ENCODE data around the gene TRIM28. TPM values are rescaled to one million over a fixed set of nuclear protein-coding genes. Genes with fewer than 3 reads are reported as not detected.

Gene TRIM28
- total and polyA plus RNA-seq, 2 experiments from 2014 or later = 159 to 191 TPM

DNA sequence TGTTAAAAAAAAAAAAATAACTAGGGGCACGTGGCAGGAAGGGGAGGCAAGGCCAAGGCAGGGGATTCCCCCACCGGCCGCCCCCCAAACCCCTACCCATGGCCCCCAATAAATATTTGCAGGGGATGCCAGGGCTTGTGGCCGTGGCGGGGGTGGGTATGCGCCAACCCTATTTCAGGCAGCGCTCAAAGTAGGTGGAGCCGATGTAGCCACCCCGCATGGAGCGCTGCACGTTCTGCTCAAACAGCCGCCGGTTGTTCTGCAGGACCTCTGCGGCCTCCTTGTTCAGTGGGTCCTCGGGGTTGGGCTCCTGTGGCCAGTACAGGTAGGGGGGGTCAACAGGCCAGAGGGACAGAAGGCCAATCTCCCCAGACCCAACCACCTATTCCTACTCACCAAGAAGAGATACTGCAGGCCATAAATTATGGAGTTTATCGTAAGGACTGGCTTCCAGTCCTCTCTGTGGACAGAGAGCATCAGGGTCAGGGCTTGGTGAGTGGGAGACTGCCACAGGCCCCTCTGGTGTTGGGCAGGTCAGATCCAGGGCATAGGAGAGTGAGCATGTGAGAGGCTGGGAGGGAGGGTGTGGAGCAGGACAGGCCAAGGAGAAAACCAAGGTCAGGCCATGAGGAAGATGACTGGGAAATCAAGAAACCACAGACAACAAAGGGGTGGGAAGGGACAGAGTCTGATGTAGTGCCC, 12.2 kb downstream of the TRIM28 start:
- no peaks in the 10 kb centered on the region for H3K9me3 ChIP-seq (ENCODE audit: low read depth)
- H3K4me2 ChIP-seq = peak overlapping the region; percentile 94
- H2AFZ ChIP-seq = no peak overlapping the region
- peaks cover 27% of the 10 kb centered on the region for H3K4me1 ChIP-seq (ENCODE audit: insufficient read depth)
- no peak overlapping the region for H3K4me3 ChIP-seq
- peak overlapping the region; percentile 96 for H3K27ac ChIP-seq
- TF ChIP-seq EZH2 (IDR thresholded peaks at IDR 0.05; ENCODE audit: borderline replicate concordance) (no peak), CTCF (IDR thresholded peaks at IDR 0.05; ENCODE audit: poor library complexity) (no peak), EZH2phosphoT487 (IDR thresholded peaks at IDR 0.05; ENCODE audit: low read depth, severe bottlenecking, unreplicated experiment) (no peak)
- H4K20me1 ChIP-seq (ENCODE audit: insufficient read depth, poor library complexity, severe bottlenecking) = peaks cover under 1% of the 10 kb centered on the region
- whole genome bisulfite sequencing (ENCODE audit: low lambda C conversion rate, missing lambda C conversion rate) = 98% methylated on average over 12 of the region's 16 CpGs
- no peaks in the 10 kb centered on the region for H3K36me3 ChIP-seq (replicated peaks; ENCODE audit: insufficient read depth, low read depth)
- H3K79me2 ChIP-seq = peaks cover 61% of the 10 kb centered on the region
- peak; percentile 16 for DNase-seq (ENCODE audit: low spot score)
- H3K27me3 ChIP-seq = no peaks in the 10 kb centered on the region
- H3K9me2 ChIP-seq (replicated peaks; ENCODE audit: insufficient read depth) = no peaks in the 10 kb centered on the region

GRCh38 chr19:58556622-58557220, 12.9 kb downstream of the TRIM28 start:
- H3K4me3 ChIP-seq = no peak overlapping the region
- 77% methylated on average over 10 of the region's 10 CpGs for WGBS (ENCODE audit: low lambda C conversion rate, missing lambda C conversion rate)
- no peaks in the 10 kb centered on the region for H3K9me2 ChIP-seq (replicated peaks; ENCODE audit: insufficient read depth)
- H3K4me2 ChIP-seq = peak overlapping the region; percentile 94
- peaks cover 67% of the 10 kb centered on the region for H3K79me2 ChIP-seq
- TF ChIP-seq EZH2phosphoT487 (IDR thresholded peaks at IDR 0.05; ENCODE audit: low read depth, severe bottlenecking, unreplicated experiment) (no peak), CTCF (IDR thresholded peaks at IDR 0.05; ENCODE audit: poor library complexity) (no peak), EZH2 (IDR thresholded peaks at IDR 0.05; ENCODE audit: borderline replicate concordance) (no peak)
- H3K4me1 ChIP-seq (ENCODE audit: insufficient read depth) = peaks cover 27% of the 10 kb centered on the region
- H2AFZ ChIP-seq = no peak overlapping the region
- DNase-seq (ENCODE audit: low spot score) = no peak
- no peaks in the 10 kb centered on the region for H3K9me3 ChIP-seq (ENCODE audit: low read depth)
- H3K27me3 ChIP-seq = no peaks in the 10 kb centered on the region
- H3K36me3 ChIP-seq (replicated peaks; ENCODE audit: insufficient read depth, low read depth) = no peaks in the 10 kb centered on the region
- H4K20me1 ChIP-seq (ENCODE audit: insufficient read depth, poor library complexity, severe bottlenecking) = no peaks in the 10 kb centered on the region
- H3K27ac ChIP-seq = peak overlapping the region; percentile 96

- DNase-seq (ENCODE audit: low spot score) = peak; percentile 5
- Histone ChIP-seq H4K20me1 (ENCODE audit: insufficient read depth, poor library complexity, severe bottlenecking) (no peaks in the 10 kb centered on the region), H3K36me3 (replicated peaks; ENCODE audit: insufficient read depth, low read depth) (no peaks in the 10 kb centered on the region), H3K9me3 (ENCODE audit: low read depth) (no peaks in the 10 kb centered on the region), H3K4me2 (peak overlapping the region; percentile 94), H3K27me3 (no peaks in the 10 kb centered on the region), H3K27ac (peak overlapping the region; percentile 96), H3K4me3 (peak overlapping the region; percentile 78), H2AFZ (no peak overlapping the region), H3K9me2 (replicated peaks; ENCODE audit: insufficient read depth) (no peaks in the 10 kb centered on the region), H3K79me2 (peaks cover 67% of the 10 kb centered on the region), H3K4me1 (ENCODE audit: insufficient read depth) (peaks cover 27% of the 10 kb centered on the region)
- TF ChIP-seq CTCF (IDR thresholded peaks at IDR 0.05; ENCODE audit: poor library complexity) = no peak
- 51% methylated on average over 9 of the region's 12 CpGs for WGBS (ENCODE audit: low lambda C conversion rate, missing lambda C conversion rate)
Observed at GRCh38 chr19:58557221-58558065, 13.6 kb downstream of the TRIM28 start.

All from hepatocyte (in vitro differentiated cells).